RPMI7951 (cell line): ENCODE data around the gene TTC9B. TPM values are rescaled to one million over a fixed set of nuclear protein-coding genes. Genes with fewer than 3 reads are reported as not detected.
"Not testable (repeated sequence)": the region's sequence is repeated elsewhere in the genome, so short reads cannot be mapped to it uniquely, and the experiment has no call there.

Experiments used
- DNase-seq: peaks from one replicate; pipeline ENCODE4 v3.0.0-alpha.2; 2012; ENCODE audit warnings: low read depth
- total RNA-seq: library from RNA; depleted of rRNA; stranded (reverse); fragments of >200 nt; shearing (Covaris generic); gene quantifications from 2 replicates; pipeline ENCODE4 v1.2.3, GENCODE V29; 2014

TTC9B gene
- total RNA-seq, 1 experiment from 2014 or later: not detected

DNA sequence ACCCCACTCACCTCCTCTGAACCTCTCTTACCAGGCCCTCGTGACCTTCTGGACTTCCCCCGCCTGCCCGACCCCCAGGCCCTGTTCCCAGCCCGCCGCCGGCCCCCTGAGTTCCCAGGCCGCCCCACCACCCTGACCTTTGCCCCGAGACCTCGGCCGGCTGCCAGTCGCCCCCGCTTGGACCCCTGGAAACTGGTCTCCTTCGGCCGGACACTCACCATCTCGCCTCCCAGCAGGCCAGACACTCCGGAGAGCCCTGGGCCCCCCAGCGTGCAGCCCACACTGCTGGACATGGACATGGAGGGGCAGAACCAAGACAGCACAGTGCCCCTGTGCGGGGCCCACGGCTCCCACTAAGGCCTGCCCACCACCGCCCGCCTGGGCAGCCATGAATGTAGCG lies 3.2 kb downstream of the TTC9B start:
- DNase-seq: no peak

DNA sequence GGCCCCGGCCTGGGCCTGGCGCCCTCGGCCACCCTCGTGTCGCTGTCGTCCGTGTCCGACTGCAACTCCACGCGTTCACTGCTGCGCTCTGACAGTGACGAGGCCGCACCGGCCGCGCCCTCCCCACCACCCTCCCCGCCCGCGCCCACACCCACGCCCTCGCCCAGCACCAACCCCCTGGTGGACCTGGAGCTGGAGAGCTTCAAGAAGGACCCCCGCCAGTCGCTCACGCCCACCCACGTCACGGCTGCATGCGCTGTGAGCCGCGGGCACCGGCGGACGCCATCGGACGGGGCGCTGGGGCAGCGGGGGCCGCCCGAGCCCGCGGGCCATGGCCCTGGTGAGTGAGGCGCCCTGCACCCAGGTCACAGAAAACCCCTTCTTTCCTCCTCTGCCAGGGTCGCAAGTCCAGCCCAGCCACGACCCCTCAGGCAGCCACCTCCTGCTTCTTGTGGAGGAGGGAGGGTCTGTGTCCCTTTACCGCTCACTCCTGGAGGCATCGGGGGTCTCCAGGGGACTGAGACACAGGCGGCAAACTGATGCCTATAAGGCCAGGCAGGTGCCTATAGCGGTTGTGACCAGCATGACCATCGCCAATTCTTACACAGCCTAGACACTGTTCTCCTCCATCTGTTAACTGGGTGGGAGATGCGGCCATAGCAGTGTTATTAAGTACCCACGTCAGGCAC lies 4.2 kb downstream of the TTC9B start:
- no peak for DNase-seq

DNA sequence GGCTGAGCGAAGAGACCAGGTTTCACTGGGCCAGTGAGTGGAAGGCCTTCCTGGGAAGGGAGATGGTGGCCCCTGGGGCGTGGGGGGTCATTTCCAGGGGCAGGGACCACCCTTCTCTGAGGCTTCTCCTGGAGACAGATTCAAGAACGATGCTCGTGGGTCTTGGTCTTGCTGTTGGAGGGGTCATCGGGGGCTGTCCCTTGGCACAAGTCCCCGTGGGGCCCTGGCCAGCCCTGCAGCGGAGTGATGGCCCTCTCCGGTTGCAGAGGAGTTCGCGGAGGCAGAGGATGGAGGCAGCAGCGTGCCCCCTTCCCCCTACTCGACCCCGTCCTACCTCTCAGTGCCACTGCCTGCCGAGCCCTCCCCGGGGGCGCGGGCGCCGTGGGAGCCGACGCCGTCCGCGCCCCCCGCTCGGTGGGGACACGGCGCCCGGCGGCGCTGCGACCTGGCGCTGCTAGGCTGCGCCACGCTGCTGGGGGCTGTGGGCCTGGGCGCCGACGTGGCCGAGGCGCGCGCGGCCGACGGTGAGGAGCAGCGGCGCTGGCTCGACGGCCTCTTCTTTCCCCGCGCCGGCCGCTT lies 4.8 kb downstream of the TTC9B start:
- DNase-seq: no peak

DNA sequence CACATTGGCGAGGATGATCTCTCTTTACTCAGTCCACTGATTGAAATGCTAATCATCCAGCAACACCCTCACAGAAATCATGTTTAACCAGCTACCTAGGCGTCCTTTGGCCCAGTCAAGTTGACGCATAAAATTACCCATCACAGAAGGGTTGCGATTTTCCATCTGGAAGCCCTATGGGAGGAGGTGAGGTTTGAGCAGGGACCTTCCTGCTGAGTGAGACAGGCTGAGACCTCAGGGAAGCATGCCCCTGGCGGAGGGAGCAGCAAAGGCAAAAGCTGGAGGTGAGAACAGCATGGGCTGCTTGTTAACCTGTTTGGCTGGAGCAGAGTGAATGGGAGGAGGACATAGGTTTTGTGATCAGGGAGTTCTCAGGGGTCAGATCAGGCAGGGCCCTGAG lies 7.3 kb downstream of the TTC9B start:
- DNase-seq: no peak

DNA sequence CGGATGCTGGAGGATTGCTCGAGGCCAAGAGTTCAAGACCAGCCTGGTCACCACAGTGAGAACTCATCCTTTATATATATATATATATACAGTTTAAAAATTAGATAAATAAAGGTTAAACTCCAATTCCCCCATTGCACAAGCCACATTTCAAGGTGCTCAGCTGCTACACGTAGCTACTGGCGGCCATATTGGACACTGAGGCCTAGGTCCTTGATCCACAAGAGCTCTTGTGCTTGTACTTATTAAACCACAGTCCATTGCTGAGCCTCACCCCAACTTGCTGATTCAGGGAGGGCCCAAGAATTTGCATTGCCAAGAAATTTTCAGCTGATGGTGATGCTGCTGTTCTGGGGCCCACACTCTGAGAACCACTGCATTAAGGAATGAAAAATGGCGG lies 9.6 kb downstream of the TTC9B start:
- no peak for DNase-seq

DNA sequence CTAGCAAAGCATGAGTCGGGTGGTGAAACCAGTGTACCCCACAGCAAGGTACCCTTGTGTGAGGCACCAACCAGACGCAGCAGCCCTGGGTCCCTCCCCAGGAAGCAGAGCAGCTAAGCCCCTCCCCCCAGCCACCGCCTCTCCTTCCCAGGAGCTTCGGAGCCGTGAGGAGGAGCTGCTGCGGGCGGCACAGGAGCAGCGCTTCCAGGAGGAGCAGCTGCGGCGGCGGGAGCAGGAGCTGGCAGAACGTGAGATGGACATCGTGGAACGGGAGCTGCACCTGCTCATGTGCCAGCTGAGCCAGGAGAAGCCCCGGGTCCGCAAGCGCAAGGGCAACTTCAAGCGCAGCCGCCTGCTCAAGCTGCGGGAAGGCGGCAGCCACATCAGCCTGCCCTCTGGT lies 12.4 kb downstream of the TTC9B start:
- no peak for DNase-seq

DNA sequence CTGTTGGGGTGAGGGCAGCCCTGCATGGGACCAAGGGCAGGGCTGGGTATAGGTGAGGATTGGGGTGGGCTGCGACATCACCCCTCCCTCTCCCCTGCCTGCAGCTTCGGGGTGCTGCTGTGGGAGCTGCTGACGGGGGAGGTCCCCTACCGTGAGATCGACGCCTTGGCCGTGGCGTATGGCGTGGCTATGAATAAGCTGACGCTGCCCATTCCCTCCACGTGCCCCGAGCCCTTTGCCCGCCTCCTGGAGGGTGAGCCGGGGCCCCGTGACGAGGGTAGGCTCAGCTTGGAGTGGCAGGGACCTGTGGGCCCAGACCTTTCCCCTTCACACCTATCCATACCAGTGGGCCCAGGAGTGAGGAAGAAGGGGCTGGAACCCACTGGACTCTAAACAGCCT lies 13.8 kb downstream of the TTC9B start:
- no peak for DNase-seq

DNA sequence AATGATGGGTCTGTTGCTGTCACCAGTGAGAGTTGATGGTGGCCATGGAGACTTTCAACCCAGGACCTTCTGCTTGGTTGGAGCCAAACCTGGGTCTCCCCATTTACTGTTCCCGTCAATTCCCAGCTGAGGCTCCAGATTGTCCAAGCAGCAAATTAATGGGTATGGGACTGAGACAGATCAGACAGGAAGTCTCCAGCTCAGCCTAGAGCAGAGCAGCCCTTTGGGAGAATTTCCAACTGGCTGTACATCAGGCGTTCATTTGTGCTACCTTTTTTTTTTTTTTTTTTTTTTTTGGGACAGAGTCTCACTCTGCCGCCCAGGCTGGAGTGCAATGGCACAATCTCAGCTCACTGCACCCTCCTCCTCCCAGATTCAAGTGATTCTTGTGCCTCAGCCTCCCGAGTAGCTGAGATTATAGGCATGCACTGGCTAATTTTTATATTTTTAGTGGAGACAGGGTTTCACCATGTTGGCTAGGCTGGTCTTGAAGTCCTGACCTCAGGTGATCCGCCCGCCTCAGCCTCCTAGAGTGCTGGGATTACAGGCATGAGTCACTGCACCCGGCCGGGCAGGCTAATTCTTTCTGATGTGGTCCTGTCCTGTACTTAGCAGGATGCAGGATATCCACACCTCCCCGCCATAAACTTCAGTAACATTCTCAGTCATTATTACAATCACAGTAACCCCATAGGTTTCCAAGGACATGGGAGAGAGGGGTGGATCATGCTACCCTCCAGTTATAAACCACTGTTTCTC lies 17.7 kb downstream of the TTC9B start:
- peak; percentile 20 for DNase-seq

DNA sequence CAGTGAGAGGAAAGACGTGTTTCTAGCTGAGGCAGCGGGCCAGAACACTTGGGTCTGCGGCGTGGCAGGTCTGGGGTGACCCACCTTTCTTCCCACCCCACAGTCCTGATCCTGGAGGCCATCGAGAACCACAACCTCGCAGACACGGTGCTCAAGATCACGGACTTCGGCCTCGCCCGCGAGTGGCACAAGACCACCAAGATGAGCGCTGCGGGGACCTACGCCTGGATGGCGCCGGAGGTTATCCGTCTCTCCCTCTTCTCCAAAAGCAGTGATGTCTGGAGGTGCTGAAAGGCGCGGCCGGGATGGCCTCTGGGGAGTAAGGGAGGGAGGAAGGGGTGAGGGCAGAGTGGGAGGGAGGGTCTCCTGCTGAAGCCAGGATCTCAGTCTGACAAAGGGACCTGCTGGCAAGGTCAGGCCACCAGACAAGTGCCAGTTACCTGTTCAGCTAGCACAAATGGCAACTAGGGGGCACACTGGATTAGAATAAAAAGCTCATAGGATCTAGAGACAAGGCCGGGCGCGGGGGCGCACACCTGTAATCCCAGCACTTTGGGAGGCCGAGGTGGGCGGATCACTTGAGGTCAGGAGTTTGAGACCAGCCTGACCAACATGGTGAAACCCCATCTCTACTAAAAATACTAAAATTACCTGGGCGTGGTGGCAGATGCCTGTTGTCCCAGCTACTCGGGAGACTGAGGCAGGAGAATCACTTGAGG lies 19.8 kb downstream of the TTC9B start:
- no peak for DNase-seq

DNA sequence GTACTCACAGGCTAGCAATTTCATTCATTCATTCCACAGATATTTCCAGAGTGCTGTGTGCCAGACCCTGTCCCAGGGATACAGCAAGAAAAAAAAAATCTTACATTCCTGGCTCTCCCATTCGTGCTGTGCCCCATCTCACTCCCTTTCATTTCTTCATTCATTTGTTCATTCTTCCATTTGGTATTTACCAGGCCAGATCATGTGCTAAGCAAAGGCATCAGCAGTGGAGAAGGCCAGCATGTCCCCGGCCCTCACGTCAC lies 24.7 kb downstream of the TTC9B start:
- DNase-seq: no peak

DNA sequence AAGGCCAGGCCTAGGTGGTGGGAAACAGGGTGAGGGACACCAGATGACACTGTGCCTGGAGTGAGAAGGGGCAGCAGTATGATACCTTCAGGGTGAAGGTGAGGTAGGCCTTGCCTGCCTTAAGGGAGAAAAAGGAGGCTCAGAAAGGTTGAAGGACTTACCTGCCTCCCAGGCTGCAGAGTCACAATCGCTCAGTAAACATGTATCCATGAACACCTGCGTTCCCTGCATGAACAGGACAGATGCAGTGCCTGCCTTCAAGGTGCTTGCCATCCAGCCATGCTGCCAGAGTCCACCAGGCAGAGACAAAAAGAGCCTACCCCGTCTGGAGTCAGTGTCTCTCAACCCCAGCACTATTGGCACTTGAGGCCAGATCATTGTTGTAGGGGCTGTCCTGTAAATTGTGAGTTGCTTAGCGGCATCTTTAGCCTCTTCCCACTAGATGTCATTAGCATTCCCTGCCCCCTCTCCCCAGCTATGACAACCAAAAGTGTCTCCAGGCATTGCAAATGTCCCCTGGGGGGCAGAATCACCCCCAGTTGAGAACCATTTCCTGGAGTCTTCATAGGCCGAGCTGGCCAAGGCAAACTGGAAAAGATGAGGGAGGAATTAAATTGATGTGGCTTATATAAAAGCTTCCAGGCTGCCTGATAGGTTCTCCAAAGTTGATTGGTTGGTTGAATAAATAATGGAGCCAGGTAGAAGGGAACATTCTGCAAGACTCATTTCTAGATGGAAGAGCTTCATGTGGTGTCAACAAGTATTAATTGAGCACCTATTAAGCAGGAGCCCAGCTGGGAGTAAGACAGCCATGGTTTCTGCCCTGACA lies 25.2 kb downstream of the TTC9B start:
- no peak for DNase-seq

DNA sequence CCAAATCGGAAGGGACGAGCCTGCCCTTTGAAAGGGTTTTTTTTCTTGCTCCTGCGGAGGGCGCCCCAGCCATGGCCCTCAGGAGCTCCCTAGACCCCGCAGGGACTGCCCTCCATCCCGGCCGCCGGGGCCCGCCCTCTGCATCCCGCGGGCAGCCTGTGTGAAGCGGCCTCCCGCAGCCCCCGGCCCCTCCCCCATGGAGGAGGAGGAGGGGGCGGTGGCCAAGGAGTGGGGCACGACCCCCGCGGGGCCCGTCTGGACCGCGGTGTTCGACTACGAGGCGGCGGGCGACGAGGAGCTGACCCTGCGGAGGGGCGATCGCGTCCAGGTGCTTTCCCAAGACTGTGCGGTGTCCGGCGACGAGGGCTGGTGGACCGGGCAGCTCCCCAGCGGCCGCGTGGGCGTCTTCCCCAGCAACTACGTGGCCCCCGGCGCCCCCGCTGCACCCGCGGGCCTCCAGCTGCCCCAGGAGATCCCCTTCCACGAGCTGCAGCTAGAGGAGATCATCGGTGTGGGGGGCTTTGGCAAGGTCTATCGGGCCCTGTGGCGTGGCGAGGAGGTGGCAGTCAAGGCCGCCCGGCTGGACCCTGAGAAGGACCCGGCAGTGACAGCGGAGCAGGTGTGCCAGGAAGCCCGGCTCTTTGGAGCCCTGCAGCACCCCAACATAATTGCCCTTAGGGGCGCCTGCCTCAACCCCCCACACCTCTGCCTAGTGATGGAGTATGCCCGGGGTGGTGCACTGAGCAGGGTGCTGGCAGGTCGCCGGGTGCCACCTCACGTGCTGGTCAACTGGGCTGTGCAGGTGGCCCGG lies 26.1 kb downstream of the TTC9B start:
- peak; percentile 17 for DNase-seq

DNA sequence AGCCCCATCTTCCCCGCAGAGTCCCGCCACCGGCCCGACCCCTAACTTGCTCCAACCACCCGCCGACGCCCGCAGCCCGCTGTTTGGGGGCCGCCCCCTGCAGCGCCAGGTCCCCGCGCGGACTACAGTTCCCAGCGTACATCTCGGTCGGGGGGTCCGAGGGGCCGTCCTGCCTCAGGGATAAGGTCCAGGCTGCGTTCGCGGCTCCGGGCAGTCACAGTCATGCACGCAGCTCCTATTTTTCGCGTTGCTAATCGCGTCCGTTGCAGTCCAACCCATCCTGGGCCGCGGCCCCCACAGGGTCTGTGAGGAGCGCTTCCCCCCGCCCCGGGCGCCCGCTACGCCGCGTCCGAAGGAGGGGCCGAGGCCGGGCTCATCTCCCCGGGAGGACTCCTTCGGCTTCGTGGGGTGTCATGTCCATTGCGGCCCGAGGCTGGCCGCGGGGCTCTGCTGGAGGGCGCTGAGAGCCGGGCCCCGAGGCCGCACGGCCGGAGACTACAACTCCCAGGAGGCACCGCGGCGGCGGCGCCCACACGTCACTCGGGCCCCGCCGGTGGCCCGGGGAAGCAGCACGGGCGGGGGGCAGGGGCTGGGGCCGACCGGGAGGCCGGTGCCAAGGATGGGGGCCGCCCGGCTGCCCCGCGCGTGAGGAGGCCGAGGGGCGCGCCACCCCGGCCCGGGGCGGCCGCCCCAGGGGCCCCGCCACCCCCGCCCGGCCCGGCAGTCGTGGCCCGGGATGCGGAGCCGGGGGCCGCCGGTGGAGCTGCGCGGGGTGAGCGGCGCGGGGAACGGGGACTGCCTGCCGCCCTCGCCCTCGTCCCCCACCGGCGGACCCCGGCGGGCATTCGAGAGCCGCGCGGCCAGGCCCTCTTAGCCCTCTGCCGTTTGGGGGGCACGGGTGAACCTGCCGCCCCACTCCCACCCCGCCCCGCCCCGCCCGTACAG lies 27.0 kb downstream of the TTC9B start, which contains the start of gene MAP3K10:
MAP3K10 (plus strand) TSS at position 536 of the 945 bp plus-strand sequence. CDS start 606 bp downstream, outside the sequence.
- peak; percentile 83 for DNase-seq

DNA sequence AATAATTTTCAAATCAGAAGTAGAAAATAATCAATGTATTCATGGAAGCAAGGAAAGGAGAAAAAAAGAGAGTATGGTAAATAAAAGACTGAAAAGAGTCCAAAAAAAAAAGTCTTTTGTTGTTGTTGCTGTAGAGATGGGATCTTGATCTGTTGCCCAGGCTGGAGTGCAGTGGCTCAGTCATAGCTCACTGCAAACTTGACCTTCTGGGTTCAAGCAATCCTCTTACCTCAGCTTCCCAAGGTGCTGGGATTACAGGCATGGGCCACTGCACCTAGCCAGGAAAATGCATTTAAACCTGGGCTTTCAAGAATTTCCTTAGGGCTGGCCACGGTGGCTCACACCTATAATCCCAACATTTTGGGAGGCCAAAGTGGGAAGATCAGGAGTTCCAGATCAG lies 33.9 kb downstream of the TTC9B start:
- DNase-seq: no peak

DNA sequence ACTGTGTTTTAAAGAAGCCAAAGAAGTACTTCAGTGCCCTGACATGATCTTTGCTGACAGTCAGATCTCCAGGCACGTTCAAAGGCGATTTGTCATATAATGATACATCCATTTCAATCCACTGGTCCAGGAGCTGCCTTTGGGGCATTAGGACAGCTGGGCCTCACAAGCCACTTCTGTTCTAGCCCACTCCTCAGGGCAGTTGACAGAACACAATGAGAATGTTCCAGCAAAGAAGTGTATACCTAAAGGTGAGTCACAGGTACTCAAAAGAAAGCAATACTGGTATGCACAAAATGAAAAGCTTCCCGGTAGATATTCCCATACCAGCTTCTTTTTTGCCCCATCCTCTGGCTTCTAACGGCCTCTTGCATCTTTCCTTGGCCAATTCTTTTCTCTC lies 39.4 kb downstream of the TTC9B start:
- no peak for DNase-seq

DNA sequence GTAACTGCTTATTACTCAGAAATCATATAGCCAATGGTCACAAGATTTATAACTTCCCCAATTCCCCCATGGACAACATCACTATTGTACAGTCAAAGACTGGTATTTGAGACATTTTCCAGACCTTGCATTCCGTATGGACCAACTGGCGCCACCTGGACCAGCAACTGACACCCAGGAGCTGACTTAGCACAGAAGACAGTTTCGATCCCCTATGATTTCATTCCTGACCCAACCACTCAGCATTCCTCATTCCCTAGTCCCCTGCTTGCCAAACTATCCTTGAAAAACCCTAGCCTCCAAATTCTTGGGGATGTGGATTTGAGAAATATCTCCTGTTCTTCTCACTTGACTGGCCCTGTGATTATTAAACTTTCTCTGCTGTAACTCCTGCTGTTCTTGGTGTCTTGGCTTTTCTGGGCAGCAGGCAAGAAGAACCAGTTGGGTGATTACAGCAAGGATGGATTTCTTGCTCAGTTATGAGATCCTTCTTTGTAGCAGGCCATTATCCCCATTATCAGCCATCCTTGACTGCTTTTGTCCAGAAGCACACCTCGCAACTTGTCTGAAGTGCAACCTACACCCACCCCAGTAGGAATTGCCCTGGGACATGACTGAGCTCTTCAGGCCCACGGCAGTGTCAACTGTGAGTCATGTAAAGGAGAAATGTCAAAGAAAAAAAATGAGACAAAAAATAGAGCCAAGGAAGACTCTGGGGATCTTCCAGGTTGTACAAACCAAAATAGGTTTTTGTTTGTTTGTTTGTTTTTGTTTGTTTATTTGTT lies 40.7 kb downstream of the TTC9B start:
- peak; percentile 16 for DNase-seq

DNA sequence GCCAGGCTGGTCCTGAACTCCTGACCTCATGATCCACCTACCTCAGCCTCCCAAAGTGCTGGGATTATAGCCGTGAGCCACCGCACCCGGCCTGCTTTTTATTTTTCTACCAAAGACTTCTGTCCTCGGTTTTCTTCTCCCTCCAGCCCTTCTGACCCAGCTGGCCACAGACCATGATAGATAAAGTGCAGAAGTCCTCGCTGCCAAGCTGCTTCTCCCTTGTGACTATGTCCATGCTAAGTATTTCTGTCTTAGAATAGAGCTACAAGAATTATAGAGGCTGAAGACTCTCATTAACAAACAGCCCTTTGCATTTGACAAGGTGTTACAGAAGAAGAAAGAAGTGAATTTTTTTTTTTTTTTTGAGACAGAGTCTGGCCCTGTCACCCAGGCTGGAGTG lies 42.4 kb downstream of the TTC9B start:
- no peak for DNase-seq

DNA sequence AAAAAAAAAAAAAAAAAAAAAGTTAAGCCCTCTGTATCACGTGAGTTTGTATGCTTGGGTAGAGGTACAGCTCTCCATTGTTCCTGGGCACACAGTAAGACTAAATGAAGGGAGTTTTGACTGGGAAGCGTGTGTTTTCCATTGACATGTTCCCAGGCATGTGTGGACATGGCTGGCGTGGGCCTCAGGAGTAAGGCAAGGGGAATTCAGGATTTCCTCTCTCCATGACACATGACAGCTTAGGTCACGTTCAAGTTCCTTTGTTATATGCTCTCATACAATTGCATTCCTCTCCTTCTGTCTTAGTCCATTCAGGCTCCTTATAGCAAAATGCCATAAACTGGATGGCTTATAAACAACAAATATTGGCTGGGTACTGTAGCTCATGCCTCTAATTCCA lies 44.1 kb downstream of the TTC9B start:
- no peak for DNase-seq

DNA sequence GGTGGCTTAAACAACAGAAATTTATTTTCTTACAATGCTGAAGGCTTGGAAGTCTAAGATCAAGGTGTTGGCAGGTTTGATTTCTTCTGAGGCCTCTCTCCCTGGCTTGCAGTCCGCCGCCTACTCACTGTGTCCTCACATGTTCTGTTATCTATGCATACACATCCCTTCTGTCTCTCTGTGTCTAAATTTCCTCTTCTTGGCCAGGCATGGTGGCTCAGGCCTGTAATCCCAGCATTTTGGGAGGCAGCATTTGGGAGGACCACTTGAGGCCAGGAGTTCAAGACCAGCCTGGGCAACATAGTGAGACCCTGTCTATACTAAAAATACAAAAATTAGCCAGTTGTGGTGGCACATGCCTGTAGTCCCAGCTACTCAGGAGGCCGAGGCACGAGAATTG lies 46.9 kb downstream of the TTC9B start:
- not testable (repeated sequence) for DNase-seq
